ENCODE results near the gene ZIC1. TPM values are rescaled to one million over a fixed set of nuclear protein-coding genes. Genes with fewer than 3 reads are reported as not detected.

Gene ZIC1
- total and polyA plus RNA-seq, 8 donors: 0.03 to 0.55 TPM; not detected in 6

- intact Hi-C loops (cut with DNase I): no loop called here
- H3K9me3 ChIP-seq: no peaks in the 10 kb centered on the region
- no peaks in the 10 kb centered on the region for H3K4me1 ChIP-seq
- no peak for TF ChIP-seq CTCF (IDR thresholded peaks at IDR 0.05)
- no peak overlapping the region for H3K27ac ChIP-seq
- H3K27me3 ChIP-seq: peaks cover 53 to 92% of the 10 kb centered on the region in 2 donors
- no peaks in the 10 kb centered on the region for H3K36me3 ChIP-seq
- no peak for ATAC-seq
- no peak overlapping the region for H3K4me3 ChIP-seq
- no peak for DNase-seq
Measured at GRCh38 chr3:147364771-147365170, 44.4 kb upstream of the ZIC1 start.

DNA sequence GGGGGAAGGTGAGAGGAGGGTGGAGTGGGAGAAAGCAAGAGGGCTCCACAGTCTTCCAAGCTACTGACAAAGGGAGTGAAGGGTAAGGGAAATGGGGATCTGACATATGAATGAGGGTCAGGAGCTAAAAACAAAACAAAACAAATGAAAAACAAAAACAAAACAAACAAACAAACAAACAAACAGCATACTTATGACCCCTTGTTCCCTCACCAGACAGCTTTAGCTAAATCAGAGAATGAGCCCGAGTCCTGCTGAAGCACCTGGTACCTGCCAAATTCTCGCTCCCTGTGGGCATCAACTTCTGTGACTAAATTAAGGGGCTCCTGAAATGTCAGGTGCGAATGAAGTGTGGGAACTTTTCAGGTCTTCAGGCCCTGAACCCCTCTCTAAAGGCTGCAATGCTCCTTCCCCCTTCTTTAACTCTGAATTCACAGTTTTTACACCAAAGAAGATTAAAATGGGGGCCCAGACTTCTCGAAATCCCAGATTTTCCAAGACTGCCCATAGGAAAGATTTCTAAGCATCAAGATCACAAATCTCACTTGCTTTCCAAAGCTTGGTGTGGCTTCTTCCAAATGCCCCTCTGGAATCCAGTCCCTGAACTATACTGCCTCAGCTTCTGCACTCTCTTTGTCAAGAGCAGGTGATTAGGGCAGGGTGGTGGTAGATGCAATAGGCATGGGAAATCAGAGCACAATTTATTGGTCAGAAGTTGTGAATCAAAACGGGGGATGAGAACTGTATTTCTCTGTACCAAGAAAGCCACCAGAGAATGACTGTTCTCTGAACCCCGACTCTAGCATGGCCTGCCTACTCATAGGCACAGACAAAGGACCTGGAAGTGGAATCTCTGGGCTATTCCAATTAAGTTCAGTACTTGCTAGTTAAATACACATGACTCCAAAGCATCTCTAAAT lies 43.7 kb upstream of the ZIC1 start:
- TF ChIP-seq CTCF (IDR thresholded peaks at IDR 0.05): no peak
- H3K4me3 ChIP-seq: no peak overlapping the region
- no peaks in the 10 kb centered on the region for H3K36me3 ChIP-seq
- intact Hi-C loops (cut with DNase I): no loop called here
- H3K27ac ChIP-seq: no peak overlapping the region
- ATAC-seq (no peak), DNase-seq (no peak)
- H3K4me1 ChIP-seq: no peaks in the 10 kb centered on the region
- no peaks in the 10 kb centered on the region for H3K9me3 ChIP-seq
- peaks cover 53 to 92% of the 10 kb centered on the region in 2 donors for H3K27me3 ChIP-seq

DNA sequence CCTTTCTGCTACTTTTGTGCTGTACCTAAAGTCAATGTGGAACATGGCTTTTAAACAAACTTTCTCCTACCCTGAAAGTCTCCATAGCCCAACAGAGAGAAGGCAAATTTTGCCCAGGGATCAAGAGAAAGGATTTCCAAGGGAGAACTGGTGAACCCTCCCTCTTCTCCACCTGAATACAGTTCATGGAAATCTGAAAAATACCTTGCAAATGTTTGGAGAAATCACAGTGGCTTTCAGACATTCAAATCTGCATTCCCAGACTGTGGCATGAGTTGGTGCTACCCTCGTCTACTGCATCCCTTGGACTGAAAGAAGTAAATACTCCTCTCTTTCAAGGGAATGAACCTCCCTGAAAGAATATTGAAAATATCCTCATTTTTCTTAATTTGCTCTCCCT lies 41.5 kb upstream of the ZIC1 start:
- ATAC-seq (no peak), DNase-seq (no peak)
- no peaks in the 10 kb centered on the region for H3K4me1 ChIP-seq
- intact Hi-C loops (cut with DNase I): no loop called here
- H3K9me3 ChIP-seq: no peaks in the 10 kb centered on the region
- TF ChIP-seq CTCF (IDR thresholded peaks at IDR 0.05): no peak
- no peak overlapping the region for H3K27ac ChIP-seq
- no peak overlapping the region for H3K4me3 ChIP-seq
- peaks cover 61 to 97% of the 10 kb centered on the region in 2 donors for H3K27me3 ChIP-seq
- H3K36me3 ChIP-seq: no peaks in the 10 kb centered on the region

- Histone ChIP-seq H3K36me3 (no peaks in the 10 kb centered on the region), H3K4me3 (no peak overlapping the region), H3K27ac (no peak overlapping the region), H3K9me3 (no peaks in the 10 kb centered on the region), H3K27me3 (peaks cover 66 to 97% of the 10 kb centered on the region in 2 donors), H3K4me1 (no peaks in the 10 kb centered on the region)
- intact Hi-C loops (cut with DNase I): no loop called here
- no peak for TF ChIP-seq CTCF (IDR thresholded peaks at IDR 0.05)
- DNase-seq (no peak), ATAC-seq (no peak)
Measured at GRCh38 chr3:147368151-147368550, 41.0 kb upstream of the ZIC1 start.

DNA sequence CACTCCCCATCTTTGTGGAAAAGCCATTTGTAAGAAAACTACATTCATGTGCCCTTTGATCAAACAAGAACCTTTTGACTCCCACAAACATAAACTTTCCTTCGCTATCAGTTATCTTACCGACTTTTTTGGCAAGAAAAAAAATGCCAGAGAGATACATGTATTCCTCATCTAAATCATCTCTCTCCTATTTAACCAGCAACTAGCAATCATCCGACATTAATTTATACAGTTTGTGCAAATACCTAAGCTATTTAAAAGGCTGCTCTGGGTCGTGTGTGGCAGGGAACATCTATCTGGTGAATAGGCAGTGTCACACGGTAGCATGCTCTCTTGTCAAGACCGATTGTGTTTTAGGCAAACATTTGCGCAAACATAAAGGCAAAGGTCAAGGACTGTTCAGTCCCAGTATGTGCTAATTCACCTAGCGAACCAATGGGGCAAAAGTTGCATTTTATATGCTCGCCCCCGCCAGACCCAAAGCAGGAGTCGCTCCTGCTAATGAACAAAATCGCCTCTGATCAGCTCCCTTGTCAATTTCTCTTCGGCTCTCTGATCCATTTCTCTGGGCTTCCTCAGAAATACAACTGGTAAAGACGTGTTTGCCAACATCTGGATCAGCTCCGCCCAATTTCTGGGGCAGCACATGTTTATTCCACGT lies 40.5 kb upstream of the ZIC1 start:
- ATAC-seq: no peak
- no peak for DNase-seq
- intact Hi-C loops (cut with DNase I): no loop called here
- Histone ChIP-seq H3K9me3 (no peaks in the 10 kb centered on the region), H3K27me3 (peaks cover 71 to 100% of the 10 kb centered on the region in 2 donors), H3K4me3 (no peak overlapping the region), H3K4me1 (no peaks in the 10 kb centered on the region), H3K27ac (no peak overlapping the region), H3K36me3 (no peaks in the 10 kb centered on the region)
- TF ChIP-seq CTCF (IDR thresholded peaks at IDR 0.05): no peak
